Mesodermal cell (in vitro differentiated cells): Measurements from ENCODE around the gene CACNA1I.

Experiments
- H3K27ac ChIP-seq: 2 replicates; pipeline ENCODE4 v1.7.0; 2013; ENCODE audit warnings: mild to moderate bottlenecking, low read depth, low read length, moderate library complexity; ENCODE audit not compliant: severe bottlenecking
- H3K36me3 ChIP-seq: 2 replicates; pipeline ENCODE4 v1.7.1; 2013; ENCODE audit warnings: mild to moderate bottlenecking, low read length, moderate library complexity; ENCODE audit not compliant: control insufficient read depth, insufficient read depth
- H3K4me1 ChIP-seq: one replicate; pipeline ENCODE4 v1.7.1; 2013; ENCODE audit warnings: mild to moderate bottlenecking, low read length; ENCODE audit not compliant: insufficient read depth, control insufficient read depth, poor library complexity, severe bottlenecking
- H3K4me3 ChIP-seq: 2 replicates; pipeline ENCODE4 v1.7.0; 2013; ENCODE audit warnings: low read length, control low read depth, mild to moderate bottlenecking; ENCODE audit not compliant: insufficient read depth, poor library complexity, severe bottlenecking; ENCODE audit errors: extremely low read depth
- H3K9me3 ChIP-seq: 2 replicates; pipeline ENCODE4 v1.7.1; 2013; ENCODE audit warnings: mild to moderate bottlenecking, low read length, moderate library complexity; ENCODE audit not compliant: control insufficient read depth
- WGBS, 2 experiments: methylation state at CpG; one replicate each; pipeline ENCODE4 v1.1.5; 2013; ENCODE audit warnings: missing lambda C conversion rate in 2 of 2; ENCODE audit not compliant: insufficient coverage in 2 of 2; 5-methylcytosine and 5-hydroxymethylcytosine counted together

The CACNA1I gene

GRCh38 chr22:39556970-39557841 is 13.3 kb upstream of the CACNA1I start:
- Histone ChIP-seq H3K27ac (no peak overlapping the region), H3K4me3 (peak overlapping the region; percentile 21), H3K4me1 (peaks cover 8% of the 10 kb centered on the region), H3K36me3 (no peaks in the 10 kb centered on the region), H3K9me3 (no peaks in the 10 kb centered on the region)
- 3 to 8% methylated on average over 42 to 53 of the region's 72 CpGs for WGBS, 2 experiments

GRCh38 chr22:39558254-39558727 is 12.3 kb upstream of the CACNA1I start:
- Histone ChIP-seq H3K4me3 (peak overlapping the region; percentile 11), H3K36me3 (no peaks in the 10 kb centered on the region), H3K27ac (no peak overlapping the region), H3K4me1 (peaks cover 8% of the 10 kb centered on the region), H3K9me3 (no peaks in the 10 kb centered on the region)
- WGBS, 2 experiments = 11 to 19% methylated on average over 22 to 28 of the region's 34 CpGs

GRCh38 chr22:39558950-39559349 is 11.6 kb upstream of the CACNA1I start:
- H3K36me3 ChIP-seq = no peaks in the 10 kb centered on the region
- WGBS, 2 experiments = 90 to 99% methylated on average over 11 to 12 of the region's 14 CpGs
- no peak overlapping the region for H3K27ac ChIP-seq
- H3K4me3 ChIP-seq = no peak overlapping the region
- no peaks in the 10 kb centered on the region for H3K9me3 ChIP-seq
- peaks cover 8% of the 10 kb centered on the region for H3K4me1 ChIP-seq

GRCh38 chr22:39559456-39560105 is 11.0 kb upstream of the CACNA1I start:
- Histone ChIP-seq H3K36me3 (no peaks in the 10 kb centered on the region), H3K4me1 (peaks cover 8% of the 10 kb centered on the region), H3K9me3 (no peaks in the 10 kb centered on the region), H3K4me3 (no peak overlapping the region), H3K27ac (no peak overlapping the region)
- 55 to 69% methylated on average over 5 to 10 of the region's 11 CpGs for WGBS, 2 experiments

GRCh38 chr22:39560127-39560526 is 10.4 kb upstream of the CACNA1I start:
- WGBS, 2 experiments = 72 to 75% methylated on average over 4 to 6 of the region's 6 CpGs
- Histone ChIP-seq H3K27ac (no peak overlapping the region), H3K4me1 (peaks cover 8% of the 10 kb centered on the region), H3K9me3 (no peaks in the 10 kb centered on the region), H3K36me3 (no peaks in the 10 kb centered on the region), H3K4me3 (no peak overlapping the region)

GRCh38 chr22:39562839-39563489 is 7.6 kb upstream of the CACNA1I start:
- H3K9me3 ChIP-seq = no peaks in the 10 kb centered on the region
- no peaks in the 10 kb centered on the region for H3K36me3 ChIP-seq
- no peak overlapping the region for H3K27ac ChIP-seq
- 90 to 92% methylated on average over 8 to 9 of the region's 9 CpGs for WGBS, 2 experiments
- no peak overlapping the region for H3K4me3 ChIP-seq
- H3K4me1 ChIP-seq = peaks cover 8% of the 10 kb centered on the region

GRCh38 chr22:39563571-39564428 is 6.8 kb upstream of the CACNA1I start:
- H3K4me1 ChIP-seq = peaks cover 1% of the 10 kb centered on the region
- WGBS, 2 experiments = 89 to 91% methylated on average over 7 of the region's 7 CpGs
- no peak overlapping the region for H3K27ac ChIP-seq
- no peaks in the 10 kb centered on the region for H3K9me3 ChIP-seq
- no peaks in the 10 kb centered on the region for H3K36me3 ChIP-seq
- H3K4me3 ChIP-seq = no peak overlapping the region

- 91 to 92% methylated on average over 5 of the region's 5 CpGs for WGBS, 2 experiments
- Histone ChIP-seq H3K4me3 (no peak overlapping the region), H3K27ac (no peak overlapping the region)
Observed at GRCh38 chr22:39565414-39565944, 5.1 kb upstream of the CACNA1I start.

GRCh38 chr22:39567135-39567946 is 3.2 kb upstream of the CACNA1I start:
- H3K4me3 ChIP-seq = no peak overlapping the region
- H3K4me1 ChIP-seq = no peaks in the 10 kb centered on the region
- no peak overlapping the region for H3K27ac ChIP-seq
- H3K36me3 ChIP-seq = no peaks in the 10 kb centered on the region
- no peaks in the 10 kb centered on the region for H3K9me3 ChIP-seq
- 83 to 86% methylated on average over 12 to 14 of the region's 14 CpGs for WGBS, 2 experiments

More at GRCh38 chr22:39565414-39565944, 5.1 kb upstream of the CACNA1I start:
- Histone ChIP-seq H3K4me1 (no peaks in the 10 kb centered on the region), H3K36me3 (no peaks in the 10 kb centered on the region), H3K9me3 (no peaks in the 10 kb centered on the region)
